ENCODE data around the gene ZNF789.
A peak's percentile ranks its signal among the peaks of the same experiment; 100 is the strongest.

Gene ZNF789

GRCh38 chr7:99525713-99526440, 53.2 kb downstream of the ZNF789 start:
- TF ChIP-seq CTCF (conservative IDR thresholded peaks at IDR 0.05; ENCODE audit: low read depth, low read length) = peak; percentile 31
- H3K4me3 ChIP-seq (ENCODE audit: low read length) = no peak overlapping the region
- no peak for DNase-seq (ENCODE audit: low read depth)

- DNase-seq (ENCODE audit: low read depth) = no peak
- H3K4me3 ChIP-seq (ENCODE audit: low read length) = no peak overlapping the region
- TF ChIP-seq CTCF (conservative IDR thresholded peaks at IDR 0.05; ENCODE audit: low read depth, low read length) = no peak
These were observed 58.7 kb downstream of the ZNF789 start for GRCh38 chr7:99531354-99531765.

- no peak overlapping the region for H3K4me3 ChIP-seq (ENCODE audit: low read length)
These were observed 63.0 kb downstream of the ZNF789 start for GRCh38 chr7:99535667-99536066.

More at GRCh38 chr7:99535667-99536066, 63.0 kb downstream of the ZNF789 start:
- DNase-seq (ENCODE audit: low read depth) = no peak
- no peak for TF ChIP-seq CTCF (conservative IDR thresholded peaks at IDR 0.05; ENCODE audit: low read depth, low read length)
